ENCODE data around the gene HSF4.

HSF4 gene

DNA sequence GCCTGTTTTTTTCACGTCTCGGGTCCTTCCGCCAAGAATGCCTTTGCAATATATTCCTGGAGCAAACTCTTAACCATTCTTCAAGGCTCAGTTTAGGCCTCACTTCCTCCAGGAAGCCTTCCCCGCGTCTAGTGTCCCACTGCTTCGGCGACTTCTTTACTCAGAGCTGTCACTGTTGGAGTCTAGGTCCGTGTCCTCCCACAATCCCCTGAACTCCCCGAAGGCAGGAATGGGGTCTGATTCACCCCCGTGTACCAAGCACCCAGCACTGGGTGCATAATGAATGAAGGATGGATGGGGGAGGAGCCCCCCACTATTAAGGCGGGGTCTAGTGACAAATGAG is 18.7 kb downstream of the HSF4 start:
- in situ Hi-C loops (cut with MboI; ENCODE audit: low sequenced_read_pairs) = no loop called here

DNA sequence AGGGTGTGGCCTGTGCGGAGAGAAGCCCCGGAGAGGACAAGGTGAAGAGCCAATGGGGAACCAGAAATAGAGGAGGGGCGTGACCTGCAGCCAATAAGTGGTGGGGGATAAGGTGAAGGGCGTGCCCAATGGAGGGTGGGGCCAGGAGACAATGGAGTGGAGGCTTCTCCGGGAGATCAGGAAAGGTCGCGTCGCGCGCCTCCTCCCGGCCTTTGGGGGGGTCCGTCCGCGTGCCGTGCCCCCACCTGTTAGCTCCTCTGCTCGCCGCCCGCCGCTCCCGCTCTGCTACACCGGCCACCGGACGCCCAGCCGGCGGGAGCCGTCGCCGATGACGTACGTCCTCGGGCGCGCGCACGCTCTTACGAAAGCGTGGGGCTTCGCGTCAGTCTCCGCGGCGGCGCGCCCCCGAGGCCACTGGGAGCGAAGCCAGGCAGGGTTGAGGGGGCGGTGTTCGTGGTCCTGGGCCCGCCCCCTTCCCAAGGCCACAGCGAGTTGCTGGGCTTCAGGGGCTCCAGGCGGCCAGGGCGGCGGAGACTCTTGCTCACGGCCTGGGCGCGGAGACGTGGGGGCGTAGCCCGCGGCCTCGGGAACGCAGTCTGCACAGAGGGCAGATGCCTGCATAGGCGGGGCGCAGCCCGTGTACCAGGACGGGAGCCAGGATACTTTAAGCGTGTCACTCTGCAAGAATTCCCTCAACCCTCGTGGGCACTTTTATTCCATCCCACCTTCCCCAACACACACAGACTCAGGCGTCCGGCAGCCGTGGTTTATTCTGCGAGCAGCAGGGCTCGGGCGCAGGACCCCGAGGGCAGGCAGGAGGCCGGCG is 19.3 kb downstream of the HSF4 start, which contains the start of gene MATCAP1:
MATCAP1 (minus strand) TSS at position 337 of the 826 bp plus-strand sequence. CDS start 3,353 bp downstream, outside the sequence.
- in situ Hi-C loops (cut with MboI; ENCODE audit: low sequenced_read_pairs) = no loop called here

DNA sequence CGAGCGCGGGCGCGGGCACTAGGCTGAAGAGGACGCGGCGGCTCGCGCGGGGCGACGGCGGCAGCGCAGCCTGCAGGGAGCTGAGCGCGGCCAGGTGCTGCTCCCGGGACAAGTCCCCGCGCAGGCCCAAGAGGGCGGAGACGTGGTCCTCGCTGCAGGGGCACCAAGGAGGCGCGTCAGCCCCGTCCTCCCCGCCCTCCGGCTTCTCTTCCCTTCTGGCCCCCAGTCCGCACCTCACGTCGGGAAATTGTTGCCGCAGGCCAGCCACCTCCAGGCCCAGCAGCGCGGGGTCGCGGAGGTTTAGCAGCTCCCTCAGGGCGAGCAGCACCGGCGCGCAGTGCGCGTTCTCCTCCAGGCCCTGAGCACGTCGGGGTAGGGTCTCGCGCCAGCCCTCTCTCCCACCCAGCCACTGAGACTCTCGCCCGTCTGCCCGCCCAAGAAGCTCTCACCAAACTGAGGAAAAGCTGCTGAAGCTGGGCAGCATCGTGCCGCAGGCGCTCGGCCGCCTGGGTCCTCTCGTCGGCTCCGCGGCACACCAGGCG is 20.0 kb downstream of the HSF4 start:
- in situ Hi-C loops (cut with MboI; ENCODE audit: low sequenced_read_pairs) = no loop called here

DNA sequence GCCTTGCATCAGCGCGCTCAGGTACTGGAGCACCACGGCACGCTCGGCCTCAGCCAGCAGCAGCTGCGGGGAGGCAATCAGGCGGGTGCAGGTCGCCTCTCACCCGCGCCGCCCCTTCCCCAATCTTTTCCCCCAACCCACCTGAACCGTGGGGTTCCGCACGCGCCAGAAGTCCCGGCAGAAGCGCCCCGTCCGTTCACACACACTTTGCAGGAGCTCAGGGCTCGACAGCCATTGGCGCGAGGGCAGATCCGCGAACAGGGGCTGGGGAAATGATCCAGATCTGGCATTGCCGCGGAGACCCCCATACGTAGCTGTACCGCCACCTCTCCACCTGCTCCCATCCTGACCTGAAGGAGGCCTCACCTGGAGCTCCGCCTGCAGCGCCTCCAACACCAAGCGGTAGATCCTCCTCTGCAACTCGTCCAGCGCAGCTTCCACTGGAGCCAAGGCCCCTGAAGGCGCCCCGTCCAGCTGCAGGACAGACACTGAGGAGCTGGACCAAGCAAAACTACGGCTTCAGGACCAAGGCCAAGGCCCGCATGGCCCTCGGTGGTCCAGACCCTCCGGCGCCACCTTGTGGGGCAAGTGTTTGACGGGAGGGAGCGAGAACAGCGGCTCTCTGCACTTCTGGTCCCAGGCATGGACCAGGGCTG is 20.6 kb downstream of the HSF4 start:
- in situ Hi-C loops (cut with MboI; ENCODE audit: low sequenced_read_pairs) = no loop called here

DNA sequence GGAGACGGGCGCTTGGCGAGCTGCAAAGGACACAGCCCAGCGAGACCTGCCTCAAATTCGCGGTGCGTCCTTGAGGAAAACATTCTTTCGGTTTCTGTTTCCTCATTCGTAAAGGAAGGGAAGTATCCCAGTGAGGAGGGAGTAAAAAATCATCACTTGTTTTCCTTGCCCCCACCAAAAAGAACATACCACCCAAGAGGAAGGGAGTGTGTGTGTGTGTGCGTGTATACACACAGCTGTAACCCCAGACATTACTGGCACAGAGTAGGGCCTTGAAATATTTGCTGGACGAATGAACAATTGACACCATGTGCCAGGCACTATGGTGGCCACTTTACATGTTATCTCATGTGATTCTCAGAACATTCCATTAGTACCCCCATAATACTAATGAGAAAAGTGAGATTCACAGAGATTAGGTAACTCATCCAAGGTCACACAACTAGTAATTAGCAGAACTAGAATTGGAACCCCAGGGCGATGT is 21.1 kb downstream of the HSF4 start:
- in situ Hi-C loops (cut with MboI; ENCODE audit: low sequenced_read_pairs) = no loop called here

DNA sequence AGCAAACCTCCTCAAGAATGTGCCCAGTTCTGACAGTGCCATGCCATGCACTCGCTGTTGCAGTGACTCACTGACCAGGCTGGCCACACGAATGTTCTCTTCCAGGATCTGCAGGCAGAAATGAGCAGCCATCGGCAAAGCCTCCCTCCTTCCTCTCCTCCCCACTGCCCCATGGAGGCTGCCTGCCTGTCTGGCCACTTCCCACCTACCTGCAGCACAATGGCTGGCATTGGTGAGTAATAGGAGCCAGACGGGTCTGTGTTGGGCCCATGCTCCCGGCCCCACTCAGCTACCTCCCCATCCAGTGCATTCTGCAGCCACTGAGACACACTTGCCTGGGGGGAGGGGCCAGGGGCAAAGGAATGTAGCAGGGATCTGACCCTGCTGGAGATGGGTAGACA is 22.0 kb downstream of the HSF4 start:
- in situ Hi-C loops (cut with MboI; ENCODE audit: low sequenced_read_pairs) = no loop called here

DNA sequence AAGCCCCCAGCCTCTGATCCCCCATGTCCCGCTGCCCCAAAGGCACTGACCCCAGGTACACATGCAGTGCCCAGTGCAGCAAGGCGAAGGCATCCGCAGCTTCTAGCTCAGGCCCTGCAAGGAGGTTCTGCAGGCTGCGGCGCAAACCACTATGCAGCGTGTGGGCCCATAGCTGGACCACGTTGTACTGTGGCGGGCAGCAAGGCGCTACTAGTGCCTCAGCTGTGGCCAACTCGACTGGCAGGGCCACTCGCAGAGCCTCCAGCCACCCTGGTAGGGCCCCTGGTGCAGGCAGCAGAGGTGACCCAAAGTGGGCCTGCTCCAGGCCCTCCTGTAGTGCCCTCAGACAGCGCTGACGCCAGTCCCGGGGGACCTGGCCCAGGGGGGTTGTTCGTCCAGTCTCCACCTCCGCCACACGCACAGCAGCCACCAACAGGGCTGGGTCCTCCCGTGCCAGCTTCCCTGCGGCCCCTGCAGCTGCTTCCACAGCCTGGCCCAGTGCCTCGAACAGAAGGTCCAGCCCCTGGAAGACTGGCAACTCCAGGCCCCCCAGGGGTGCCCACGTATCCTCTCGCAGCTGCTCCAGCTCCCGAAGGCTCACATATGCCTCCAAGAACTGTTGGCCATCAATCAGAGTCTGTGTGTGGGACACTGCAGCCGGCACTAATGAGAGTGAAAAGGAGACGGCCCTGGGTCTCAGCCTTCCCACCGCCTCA is 22.8 kb downstream of the HSF4 start:
- in situ Hi-C loops (cut with MboI; ENCODE audit: low sequenced_read_pairs) = no loop called here

DNA sequence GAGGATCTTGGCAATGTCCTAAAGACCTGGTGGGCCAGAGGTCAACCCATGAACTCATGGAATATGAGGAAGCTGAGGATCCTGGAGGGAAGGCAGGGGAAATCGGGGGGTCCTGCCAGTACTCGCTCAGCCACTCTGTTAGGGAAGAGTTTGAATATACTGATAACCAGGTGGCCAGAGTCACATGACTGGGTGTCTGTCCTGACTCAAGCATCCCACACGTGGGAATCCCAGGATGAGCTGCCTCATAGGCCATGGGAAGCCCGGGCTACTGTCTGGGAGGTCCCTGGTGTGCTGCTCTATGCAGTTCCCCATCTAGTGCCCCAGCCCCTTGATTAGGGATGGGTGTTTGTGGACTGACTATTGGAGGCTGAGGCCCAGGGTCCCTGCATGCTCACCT is 23.8 kb downstream of the HSF4 start:
- in situ Hi-C loops (cut with MboI; ENCODE audit: low sequenced_read_pairs) = no loop called here

DNA sequence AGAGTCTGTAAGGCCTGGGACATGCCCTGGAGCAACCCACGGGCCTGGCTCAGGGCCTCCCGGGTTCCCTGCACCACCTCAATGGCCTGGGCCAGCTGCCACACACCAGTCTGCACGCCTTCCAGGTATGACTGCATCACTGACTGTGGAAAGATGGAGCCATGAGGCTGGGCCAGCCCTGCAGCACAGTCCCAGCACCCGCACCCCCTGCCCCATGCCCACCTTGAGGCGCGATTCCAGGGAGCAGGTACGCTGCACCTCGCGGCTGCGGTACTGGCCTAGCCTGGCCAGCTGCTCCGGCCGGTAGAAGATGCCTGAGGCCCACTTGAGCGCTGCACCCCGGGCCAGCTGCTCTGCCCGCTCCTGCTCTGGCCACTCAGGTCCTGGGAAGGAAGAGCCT is 24.3 kb downstream of the HSF4 start:
- in situ Hi-C loops (cut with MboI; ENCODE audit: low sequenced_read_pairs) = no loop called here

DNA sequence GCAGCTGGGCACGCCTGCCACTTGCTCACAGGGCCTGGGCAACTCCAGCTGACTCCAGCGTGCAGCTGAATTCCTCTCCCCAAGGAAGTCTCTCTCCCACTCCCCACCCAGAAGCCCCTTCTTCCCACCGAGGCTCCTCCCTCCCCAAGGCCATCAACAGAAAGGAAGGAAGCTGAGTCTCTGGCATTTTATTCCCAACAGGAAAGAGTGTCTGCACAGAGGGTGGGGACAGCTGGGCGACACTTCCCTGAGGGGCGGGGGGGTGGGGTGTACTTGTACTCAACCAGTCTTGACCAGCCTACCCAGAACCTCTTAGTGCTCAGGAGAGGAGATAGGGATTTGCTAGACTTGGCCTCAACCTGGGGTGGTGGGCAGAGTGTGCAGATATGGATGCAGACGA is 25.5 kb downstream of the HSF4 start, which contains the start of gene EXOC3L1:
EXOC3L1 (minus strand) TSS at position 96 of the 400 bp plus-strand sequence. CDS start 460 bp downstream, outside the sequence.
- in situ Hi-C loops (cut with MboI; ENCODE audit: low sequenced_read_pairs) = no loop called here

DNA sequence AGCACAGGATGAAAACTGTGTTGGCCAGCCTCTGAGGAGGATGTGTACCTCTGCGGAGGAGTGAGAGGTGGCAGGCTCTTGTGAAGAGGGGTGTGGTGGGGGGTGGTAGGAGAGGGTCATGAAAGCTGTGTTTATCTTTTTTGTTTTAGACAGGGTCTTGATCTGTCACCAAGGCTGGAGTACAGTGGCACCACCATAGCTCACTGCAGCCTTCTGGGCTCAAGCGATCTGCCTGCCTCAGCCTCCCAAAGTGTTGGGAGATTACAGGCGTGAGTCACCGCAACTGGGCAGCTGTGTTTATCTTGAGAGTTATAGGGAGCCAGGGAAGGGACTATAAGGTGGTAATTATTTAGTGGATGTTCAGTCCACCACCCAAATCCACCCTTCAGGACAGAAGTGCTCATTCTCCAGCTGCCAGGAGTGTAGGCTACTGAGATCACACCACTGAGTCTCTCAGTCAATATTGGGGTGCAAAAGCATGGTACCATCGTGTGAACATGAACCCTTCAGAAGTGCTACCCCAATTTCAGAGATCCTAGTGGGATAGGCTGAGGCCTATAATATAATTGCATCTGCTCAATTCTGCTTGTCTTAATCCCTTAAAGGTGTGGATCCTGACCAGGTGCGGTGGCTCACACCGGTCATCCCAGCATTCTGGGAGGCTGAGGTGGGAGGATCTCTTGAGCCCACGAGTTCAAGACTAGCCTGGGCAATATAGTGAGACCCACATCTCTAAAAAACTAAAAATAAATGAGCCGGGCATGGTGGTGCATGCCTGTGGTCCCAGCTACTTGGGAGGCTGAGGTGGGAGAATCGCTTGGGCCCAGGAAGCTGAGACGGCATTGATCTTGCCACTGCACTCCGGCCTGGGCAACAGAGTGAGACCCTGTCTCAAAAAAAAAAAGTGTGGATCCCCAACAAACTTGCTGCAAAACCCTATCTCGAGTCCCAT is 26.2 kb downstream of the HSF4 start:
- in situ Hi-C loops (cut with MboI; ENCODE audit: low sequenced_read_pairs) = no loop called here

DNA sequence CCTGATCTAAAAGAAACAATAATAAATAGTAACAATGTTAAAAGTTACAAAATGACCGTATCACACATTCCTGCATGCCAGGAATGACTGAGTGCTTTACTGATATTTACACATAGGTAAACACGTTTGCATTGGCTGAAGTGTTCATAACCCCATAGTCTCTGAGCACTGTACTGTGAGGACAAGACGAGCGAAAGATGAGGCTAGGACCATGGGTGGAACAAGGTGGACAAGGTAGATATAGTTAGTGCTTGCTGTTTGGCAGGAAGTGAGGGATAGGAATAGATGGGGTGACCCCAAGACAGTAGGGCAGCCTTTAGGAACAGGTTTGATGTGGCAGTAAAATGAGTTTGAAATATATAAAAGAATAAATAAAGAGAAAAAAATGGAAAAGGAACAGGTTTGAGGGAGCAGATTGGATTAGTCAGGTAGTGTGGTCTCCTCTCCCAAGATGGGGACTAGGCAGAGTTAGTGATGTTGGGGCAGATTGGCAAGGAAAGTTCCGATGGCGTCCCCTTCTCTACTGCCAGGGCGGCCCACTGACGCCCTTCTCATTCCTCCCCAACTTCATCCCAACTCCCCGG is 27.0 kb downstream of the HSF4 start:
- in situ Hi-C loops (cut with MboI; ENCODE audit: low sequenced_read_pairs) = no loop called here

DNA sequence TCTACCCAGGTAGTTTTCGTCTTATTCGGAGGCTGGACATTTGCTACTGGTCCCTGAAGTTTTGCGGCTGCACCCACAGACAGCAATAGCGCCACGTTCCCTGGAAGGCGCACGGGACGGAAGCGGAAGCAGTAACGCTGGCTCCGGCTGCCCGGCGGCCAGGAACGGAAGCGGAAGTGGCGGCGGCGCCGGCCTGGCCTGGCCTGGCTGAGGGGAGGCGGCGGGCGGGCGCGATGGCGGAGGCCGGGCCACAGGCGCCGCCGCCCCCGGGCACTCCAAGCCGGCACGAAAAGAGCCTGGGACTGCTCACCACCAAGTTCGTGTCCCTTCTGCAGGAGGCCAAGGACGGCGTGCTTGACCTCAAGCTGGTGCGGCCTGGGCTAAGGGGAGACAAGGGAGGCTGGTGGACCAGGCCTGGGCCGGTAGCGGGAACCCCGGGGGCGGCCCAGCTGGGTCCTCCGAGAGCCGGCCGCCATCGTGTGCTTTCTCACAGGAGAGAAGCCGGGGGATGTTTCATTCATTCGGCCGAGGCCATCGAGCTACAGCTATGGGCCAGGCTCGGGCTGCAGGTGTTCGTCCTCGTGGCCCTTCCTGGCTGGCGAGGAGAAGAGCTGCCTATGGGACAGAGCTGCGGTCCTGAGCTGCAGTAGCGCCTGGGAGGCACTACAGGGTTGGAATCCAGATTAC is 27.6 kb downstream of the HSF4 start, which contains the start of gene E2F4:
E2F4 (plus strand) TSS at position 161 of the 687 bp plus-strand sequence; CDS start at position 234, 73 bp downstream.
- in situ Hi-C loops (cut with MboI; ENCODE audit: low sequenced_read_pairs) = no loop called here

DNA sequence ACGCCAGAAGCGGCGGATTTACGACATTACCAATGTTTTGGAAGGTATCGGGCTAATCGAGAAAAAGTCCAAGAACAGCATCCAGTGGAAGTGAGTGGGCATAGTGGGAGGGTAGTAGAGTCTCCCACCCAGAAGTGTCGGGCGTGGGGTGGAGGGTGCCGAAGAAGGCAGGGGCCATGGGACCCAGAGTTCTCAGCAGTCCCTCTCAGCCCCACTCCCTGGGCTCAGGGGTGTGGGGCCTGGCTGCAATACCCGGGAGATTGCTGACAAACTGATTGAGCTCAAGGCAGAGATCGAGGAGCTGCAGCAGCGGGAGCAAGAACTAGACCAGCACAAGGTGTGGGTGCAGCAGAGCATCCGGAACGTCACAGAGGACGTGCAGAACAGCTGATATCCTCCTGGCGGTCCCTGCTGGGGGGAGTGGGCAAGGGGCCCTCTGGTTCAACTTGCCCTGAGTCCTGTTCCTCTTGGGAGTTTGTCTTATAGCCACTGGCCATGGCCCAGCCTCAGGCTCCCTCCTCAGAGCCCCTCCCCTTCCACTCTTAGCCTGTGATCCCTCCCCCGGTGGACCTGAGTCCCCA is 28.3 kb downstream of the HSF4 start:
- in situ Hi-C loops (cut with MboI; ENCODE audit: low sequenced_read_pairs) = no loop called here

DNA sequence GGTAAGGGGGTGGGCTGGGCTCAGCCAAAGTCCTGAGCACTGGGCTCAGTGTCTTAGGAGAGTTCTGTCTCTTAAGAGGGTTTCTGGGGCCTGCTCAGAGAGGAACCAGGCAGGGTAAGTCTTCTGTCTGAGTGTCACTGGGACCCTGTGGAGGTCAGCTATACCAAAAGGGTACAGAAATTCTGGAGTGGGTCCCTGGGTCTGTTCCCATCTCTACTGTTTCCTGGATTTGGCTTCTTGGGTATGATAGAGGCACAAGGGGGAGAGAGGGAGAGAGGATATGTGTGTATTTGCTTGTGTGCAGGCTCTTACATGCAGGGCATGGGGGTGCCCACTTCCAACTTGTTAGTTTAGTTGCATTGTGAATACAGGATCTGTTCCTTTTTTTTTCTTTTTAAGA is 29.0 kb downstream of the HSF4 start:
- in situ Hi-C loops (cut with MboI; ENCODE audit: low sequenced_read_pairs) = no loop called here

DNA sequence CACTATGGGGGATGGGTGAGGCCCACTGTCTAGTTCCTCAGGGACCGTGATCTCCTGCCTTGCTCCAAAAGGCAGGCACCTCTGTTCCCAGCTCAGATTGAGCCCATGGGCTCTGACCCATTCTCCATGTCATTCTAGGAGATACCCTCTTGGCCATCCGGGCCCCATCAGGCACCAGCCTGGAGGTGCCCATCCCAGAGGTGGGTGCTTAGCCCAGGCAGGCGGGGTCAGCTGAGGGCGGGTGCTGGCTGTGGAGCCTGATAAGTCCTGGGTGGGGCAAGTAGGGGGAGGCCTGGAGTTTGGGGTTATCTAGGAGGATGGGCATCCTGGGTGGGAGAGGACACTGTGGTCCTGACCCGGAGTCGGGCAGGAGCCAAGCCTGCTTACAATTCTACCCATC is 29.7 kb downstream of the HSF4 start:
- in situ Hi-C loops (cut with MboI; ENCODE audit: low sequenced_read_pairs) = no loop called here

DNA sequence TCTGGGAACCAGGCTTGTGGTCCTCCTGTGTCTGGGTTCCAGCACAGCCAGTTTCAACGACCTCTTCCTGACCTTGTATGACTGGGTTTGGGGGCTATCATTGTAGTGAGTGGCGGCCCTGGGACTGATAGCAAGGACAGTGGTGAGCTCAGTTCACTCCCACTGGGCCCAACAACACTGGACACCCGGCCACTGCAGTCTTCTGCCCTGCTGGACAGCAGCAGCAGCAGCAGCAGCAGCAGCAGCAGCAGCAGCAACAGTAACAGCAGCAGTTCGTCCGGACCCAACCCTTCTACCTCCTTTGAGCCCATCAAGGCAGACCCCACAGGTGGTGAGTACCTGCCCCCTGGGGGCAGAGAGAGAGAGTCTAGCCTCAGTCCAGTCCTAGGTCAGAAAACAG is 31.1 kb downstream of the HSF4 start:
- in situ Hi-C loops (cut with MboI; ENCODE audit: low sequenced_read_pairs) = no loop called here

DNA sequence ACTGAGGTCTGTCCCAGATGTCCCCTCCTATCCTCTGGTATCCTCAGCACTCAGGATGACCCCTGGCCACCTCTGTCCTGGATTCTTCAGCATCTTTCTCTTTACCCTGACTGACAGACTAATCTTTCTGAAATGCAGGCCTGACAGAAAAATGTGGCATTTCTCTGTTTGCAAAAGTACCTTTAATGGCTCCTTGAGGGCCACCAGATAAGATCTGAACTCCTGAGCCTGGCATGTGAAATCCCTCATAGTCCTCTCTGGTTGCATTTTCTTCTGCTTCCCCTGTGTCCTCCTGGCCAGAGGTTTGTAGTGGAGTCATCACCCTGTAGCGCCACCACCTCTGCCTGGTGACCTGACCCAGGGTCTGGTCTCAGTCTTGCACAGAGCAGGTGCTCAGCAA is 32.3 kb downstream of the HSF4 start:
- in situ Hi-C loops (cut with MboI; ENCODE audit: low sequenced_read_pairs) = no loop called here

DNA sequence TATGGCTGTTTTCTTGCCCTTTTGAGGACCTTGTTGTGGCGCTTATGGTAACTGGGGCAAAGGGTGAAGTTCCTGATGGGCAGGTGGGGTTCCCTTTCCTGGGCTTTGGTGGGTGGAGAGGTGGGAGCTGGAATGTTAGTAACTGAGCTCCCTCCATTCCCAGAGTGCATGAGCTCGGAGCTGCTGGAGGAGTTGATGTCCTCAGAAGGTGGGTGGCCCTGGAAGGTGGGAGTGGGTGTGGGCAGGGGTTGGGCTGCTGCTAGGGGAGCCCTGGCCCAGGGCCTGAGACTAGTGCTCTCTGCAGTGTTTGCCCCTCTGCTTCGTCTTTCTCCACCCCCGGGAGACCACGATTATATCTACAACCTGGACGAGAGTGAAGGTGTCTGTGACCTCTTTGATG is 33.2 kb downstream of the HSF4 start:
- in situ Hi-C loops (cut with MboI; ENCODE audit: low sequenced_read_pairs) = no loop called here
